NCI-H2107 treated with DMSO at 0.1 percent for 48 hours (cell line): ENCODE data around the gene KCNQ1OT1.

Experiments used
- DNase-seq: peaks from one replicate; lab custom pipeline; 2025; ENCODE audit not compliant: unreplicated experiment; lab: John Stamatoyannopoulos, UW

KCNQ1OT1 gene

GRCh38 chr11:2612884-2613571, 86.8 kb downstream of the KCNQ1OT1 start:
- DNase-seq: no peak

- DNase-seq: no peak
Observed at GRCh38 chr11:2609345-2609744, 90.4 kb downstream of the KCNQ1OT1 start.

GRCh38 chr11:2599561-2600189, 100.1 kb downstream of the KCNQ1OT1 start:
- no peak for DNase-seq

GRCh38 chr11:2595204-2595603, 104.6 kb downstream of the KCNQ1OT1 start:
- no peak for DNase-seq

- DNase-seq: no peak
Observed at GRCh38 chr11:2594267-2594666, 105.5 kb downstream of the KCNQ1OT1 start.

- no peak for DNase-seq
Observed at GRCh38 chr11:2593393-2593950, 106.3 kb downstream of the KCNQ1OT1 start.

GRCh38 chr11:2592559-2593392, 107.0 kb downstream of the KCNQ1OT1 start:
- no peak for DNase-seq

GRCh38 chr11:2591805-2592204, 108.0 kb downstream of the KCNQ1OT1 start:
- DNase-seq: no peak

- DNase-seq: no peak
Observed at GRCh38 chr11:2590965-2591754, 108.6 kb downstream of the KCNQ1OT1 start.

- DNase-seq: no peak
Observed at GRCh38 chr11:2590131-2590964, 109.4 kb downstream of the KCNQ1OT1 start.

- no peak for DNase-seq
Observed at GRCh38 chr11:2589538-2589934, 110.3 kb downstream of the KCNQ1OT1 start.

- DNase-seq: no peak
Observed at GRCh38 chr11:2588809-2589537, 110.8 kb downstream of the KCNQ1OT1 start.

GRCh38 chr11:2587976-2588748, 111.6 kb downstream of the KCNQ1OT1 start:
- DNase-seq: no peak

- DNase-seq: no peak
Observed at GRCh38 chr11:2587132-2587930, 112.5 kb downstream of the KCNQ1OT1 start.

- DNase-seq: no peak
Observed at GRCh38 chr11:2586793-2587131, 113.0 kb downstream of the KCNQ1OT1 start.

- no peak for DNase-seq
Observed at GRCh38 chr11:2586087-2586792, 113.6 kb downstream of the KCNQ1OT1 start.

- DNase-seq: no peak
Observed at GRCh38 chr11:2585566-2586086, 114.2 kb downstream of the KCNQ1OT1 start.
